ENCODE results near the gene HIVEP1. TPM values are rescaled to one million over a fixed set of nuclear protein-coding genes. Genes with fewer than 3 reads are reported as not detected.

The HIVEP1 gene
- total RNA-seq, 1 experiment from 2014 or later: 16.7 TPM

DNA sequence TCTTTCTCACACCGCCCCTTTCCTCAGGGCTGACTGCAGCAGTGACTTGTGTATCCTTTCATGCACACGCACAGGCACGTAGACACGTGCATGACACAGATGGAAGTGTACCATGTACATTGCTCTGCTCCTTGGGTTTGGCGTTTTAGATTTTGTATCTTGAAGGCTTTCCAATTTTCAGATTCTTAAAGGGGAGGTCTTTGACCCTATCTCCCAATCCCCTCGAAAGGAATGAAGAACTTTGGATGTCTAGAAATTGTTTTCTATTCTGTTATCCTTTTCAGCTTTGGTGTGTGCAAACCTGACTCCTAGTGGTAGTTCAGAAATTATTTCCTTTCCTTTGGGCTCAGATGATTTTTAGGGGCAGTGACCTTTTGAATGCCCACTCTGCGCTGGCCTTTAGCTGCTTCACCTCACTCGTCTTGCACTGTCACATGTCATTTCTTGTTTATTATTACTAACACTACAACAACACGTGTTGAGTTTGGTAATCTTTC lies 63.0 kb downstream of the HIVEP1 start:
- peak; percentile 53; the same call in 1 of the 2 replicates for ATAC-seq
- H3K27me3 ChIP-seq (ENCODE audit: control insufficient read depth, insufficient read depth, low read length): no peaks in the 10 kb centered on the region
- peaks cover 2% of the 10 kb centered on the region; the same call in 1 of the 2 replicates for H3K4me1 ChIP-seq (ENCODE audit: control insufficient read depth, insufficient read depth, low read length)
- in situ Hi-C loops (cut with HindIII; ENCODE audit: low pct_unique_long_range_greater_than_20kb, low sequenced_read_pairs): no loop called here
- H3K36me3 ChIP-seq (ENCODE audit: control insufficient read depth, insufficient read depth, low read length): no peaks in the 10 kb centered on the region
- ChIA-PET CTCF (interaction anchor here (0.7 kb wide), 1 partner anchor 1572 kb away, joined by 4 read pairs; no protein-coding TSS in a partner anchor), POLR2A (interaction anchor here (0.6 kb wide), 2 partner anchors 30 to 732 kb away, joined by 3 read pairs; no protein-coding TSS in a partner anchor)
- H3K27ac ChIP-seq (ENCODE audit: low read length): no peak overlapping the region
- H3K9me3 ChIP-seq (ENCODE audit: control insufficient read depth, insufficient read depth, low read depth, low read length): no peaks in the 10 kb centered on the region
- no peak for DNase-seq (ENCODE audit: low read depth, low spot score)
- no TSS peak for BruUV-seq (replicated peaks)
- no peak for TF ChIP-seq SIN3A (IDR thresholded peaks at IDR 0.05; ENCODE audit: borderline replicate concordance, insufficient read depth, low read depth, low read length)
- TF ChIP-seq, protein P1, sequence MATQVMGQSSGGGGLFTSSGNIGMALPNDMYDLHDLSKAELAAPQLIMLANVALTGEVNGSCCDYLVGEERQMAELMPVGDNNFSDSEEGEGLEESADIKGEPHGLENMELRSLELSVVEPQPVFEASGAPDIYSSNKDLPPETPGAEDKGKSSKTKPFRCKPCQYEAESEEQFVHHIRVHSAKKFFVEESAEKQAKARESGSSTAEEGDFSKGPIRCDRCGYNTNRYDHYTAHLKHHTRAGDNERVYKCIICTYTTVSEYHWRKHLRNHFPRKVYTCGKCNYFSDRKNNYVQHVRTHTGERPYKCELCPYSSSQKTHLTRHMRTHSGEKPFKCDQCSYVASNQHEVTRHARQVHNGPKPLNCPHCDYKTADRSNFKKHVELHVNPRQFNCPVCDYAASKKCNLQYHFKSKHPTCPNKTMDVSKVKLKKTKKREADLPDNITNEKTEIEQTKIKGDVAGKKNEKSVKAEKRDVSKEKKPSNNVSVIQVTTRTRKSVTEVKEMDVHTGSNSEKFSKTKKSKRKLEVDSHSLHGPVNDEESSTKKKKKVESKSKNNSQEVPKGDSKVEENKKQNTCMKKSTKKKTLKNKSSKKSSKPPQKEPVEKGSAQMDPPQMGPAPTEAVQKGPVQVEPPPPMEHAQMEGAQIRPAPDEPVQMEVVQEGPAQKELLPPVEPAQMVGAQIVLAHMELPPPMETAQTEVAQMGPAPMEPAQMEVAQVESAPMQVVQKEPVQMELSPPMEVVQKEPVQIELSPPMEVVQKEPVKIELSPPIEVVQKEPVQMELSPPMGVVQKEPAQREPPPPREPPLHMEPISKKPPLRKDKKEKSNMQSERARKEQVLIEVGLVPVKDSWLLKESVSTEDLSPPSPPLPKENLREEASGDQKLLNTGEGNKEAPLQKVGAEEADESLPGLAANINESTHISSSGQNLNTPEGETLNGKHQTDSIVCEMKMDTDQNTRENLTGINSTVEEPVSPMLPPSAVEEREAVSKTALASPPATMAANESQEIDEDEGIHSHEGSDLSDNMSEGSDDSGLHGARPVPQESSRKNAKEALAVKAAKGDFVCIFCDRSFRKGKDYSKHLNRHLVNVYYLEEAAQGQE (IDR thresholded peaks at IDR 0.05; ENCODE audit: insufficient read depth in 1 of 2, low read depth in 2 of 2, low read length in 1 of 2): no peak
- no peak for TF ChIP-seq POLR2AphosphoS5 (IDR thresholded peaks at IDR 0.05; ENCODE audit: low read depth, low read length)
- no peak for TF ChIP-seq TCF7L2 (IDR thresholded peaks at IDR 0.05; ENCODE audit: low read depth, low read length)
- TF ChIP-seq, protein P2, sequence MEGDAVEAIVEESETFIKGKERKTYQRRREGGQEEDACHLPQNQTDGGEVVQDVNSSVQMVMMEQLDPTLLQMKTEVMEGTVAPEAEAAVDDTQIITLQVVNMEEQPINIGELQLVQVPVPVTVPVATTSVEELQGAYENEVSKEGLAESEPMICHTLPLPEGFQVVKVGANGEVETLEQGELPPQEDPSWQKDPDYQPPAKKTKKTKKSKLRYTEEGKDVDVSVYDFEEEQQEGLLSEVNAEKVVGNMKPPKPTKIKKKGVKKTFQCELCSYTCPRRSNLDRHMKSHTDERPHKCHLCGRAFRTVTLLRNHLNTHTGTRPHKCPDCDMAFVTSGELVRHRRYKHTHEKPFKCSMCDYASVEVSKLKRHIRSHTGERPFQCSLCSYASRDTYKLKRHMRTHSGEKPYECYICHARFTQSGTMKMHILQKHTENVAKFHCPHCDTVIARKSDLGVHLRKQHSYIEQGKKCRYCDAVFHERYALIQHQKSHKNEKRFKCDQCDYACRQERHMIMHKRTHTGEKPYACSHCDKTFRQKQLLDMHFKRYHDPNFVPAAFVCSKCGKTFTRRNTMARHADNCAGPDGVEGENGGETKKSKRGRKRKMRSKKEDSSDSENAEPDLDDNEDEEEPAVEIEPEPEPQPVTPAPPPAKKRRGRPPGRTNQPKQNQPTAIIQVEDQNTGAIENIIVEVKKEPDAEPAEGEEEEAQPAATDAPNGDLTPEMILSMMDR (IDR thresholded peaks at IDR 0.05): peak; percentile 67
- H3K4me3 ChIP-seq (ENCODE audit: low read depth in 2 of 2, low read length in 2 of 2): no peak overlapping the region
- intact Hi-C loops (cut with micrococcal nuclease; ENCODE audit: unreplicated experiment): no loop called here

DNA sequence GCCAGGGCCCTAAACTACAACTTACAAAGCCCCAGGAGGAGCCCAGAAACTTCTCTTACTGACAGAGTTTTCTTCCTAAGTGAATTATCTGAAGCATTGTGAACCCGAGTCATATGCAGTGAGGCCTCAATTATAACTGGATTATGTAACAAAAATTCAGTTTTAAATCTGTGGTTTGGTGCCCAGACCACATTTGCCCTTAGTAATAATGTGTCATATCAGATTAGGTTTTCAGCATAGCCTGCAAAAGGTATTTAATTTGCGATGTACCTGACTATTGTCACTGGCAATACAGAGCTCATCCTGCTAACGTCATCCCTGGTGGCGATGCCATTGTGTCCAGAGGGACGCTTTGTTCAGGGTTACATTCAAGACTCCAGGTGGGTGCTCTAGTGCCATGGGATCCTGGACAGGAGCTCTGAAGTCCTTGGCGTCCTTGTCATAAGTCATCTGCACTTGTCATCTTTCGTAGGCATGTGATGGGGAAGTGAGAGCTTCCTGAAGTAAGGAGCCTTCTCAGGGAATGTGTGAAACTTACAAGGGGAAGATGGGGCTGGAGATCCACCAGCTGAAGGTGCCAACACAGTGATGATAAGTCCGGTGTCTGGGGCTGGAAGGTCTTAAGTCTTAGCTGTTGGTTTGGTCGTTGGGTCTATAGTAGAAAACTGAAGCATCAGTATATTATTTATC lies 65.1 kb downstream of the HIVEP1 start:
- Histone ChIP-seq H3K36me3 (ENCODE audit: control insufficient read depth, insufficient read depth, low read length) (no peaks in the 10 kb centered on the region), H3K27ac (ENCODE audit: low read length) (no peak overlapping the region), H3K4me3 (ENCODE audit: low read depth in 2 of 2, low read length in 2 of 2) (no peak overlapping the region), H3K4me1 (ENCODE audit: control insufficient read depth, insufficient read depth, low read length) (no peaks in the 10 kb centered on the region), H3K27me3 (ENCODE audit: control insufficient read depth, insufficient read depth, low read length) (no peaks in the 10 kb centered on the region), H3K9me3 (ENCODE audit: control insufficient read depth, insufficient read depth, low read depth, low read length) (no peaks in the 10 kb centered on the region)
- ATAC-seq (no peak), DNase-seq (ENCODE audit: low read depth, low spot score) (no peak)
- in situ Hi-C loops (cut with HindIII; ENCODE audit: low pct_unique_long_range_greater_than_20kb, low sequenced_read_pairs): no loop called here
- ChIA-PET CTCF (no interaction called here), POLR2A (no interaction called here)
- BruUV-seq (replicated peaks): no TSS peak
- intact Hi-C loops (cut with micrococcal nuclease; ENCODE audit: unreplicated experiment): no loop called here
- TF ChIP-seq, protein P2 (IDR thresholded peaks at IDR 0.05): no peak
- no peak for TF ChIP-seq SIN3A (IDR thresholded peaks at IDR 0.05; ENCODE audit: borderline replicate concordance, insufficient read depth, low read depth, low read length)
- TF ChIP-seq, protein P1 (IDR thresholded peaks at IDR 0.05; ENCODE audit: insufficient read depth in 1 of 2, low read depth in 2 of 2, low read length in 1 of 2): no peak

All from Panc1 (cell line).